Progenitor cell of endocrine pancreas (in vitro differentiated cells): ENCODE data around the gene GPR35. TPM values are rescaled to one million over a fixed set of nuclear protein-coding genes. Genes with fewer than 3 reads are reported as not detected.

Experiments
- DNase-seq: peaks from one replicate; pipeline ENCODE4 v3.0.0; 2021; ENCODE audit warnings: low spot score; ENCODE audit not compliant: unreplicated experiment
- H3K27ac Mint-ChIP-seq: 2 replicates; pipeline ENCODE4 v1.8.0; 2021; ENCODE audit warnings: mild to moderate bottlenecking, moderate library complexity, mixed read lengths
- H3K27me3 Mint-ChIP-seq: 2 replicates; pipeline ENCODE4 v1.8.0; 2021; ENCODE audit warnings: mixed read lengths
- H3K36me3 Mint-ChIP-seq: 2 replicates; pipeline ENCODE4 v1.8.0; 2022; ENCODE audit warnings: mixed read lengths; ENCODE audit not compliant: insufficient read depth
- H3K4me1 Mint-ChIP-seq: 2 replicates; pipeline ENCODE4 v1.8.0; 2021; ENCODE audit warnings: low read depth, mixed read lengths
- H3K4me3 Mint-ChIP-seq: 2 replicates; pipeline ENCODE4 v1.8.0; 2021; ENCODE audit warnings: low read depth, mild to moderate bottlenecking, moderate library complexity, mixed read lengths
- H3K9me3 Mint-ChIP-seq: 2 replicates; pipeline ENCODE4 v1.8.0; 2021; ENCODE audit warnings: low read depth, mixed read lengths
- total RNA-seq: library from RNA; stranded (reverse); gene quantifications from 2 replicates; pipeline ENCODE4 v1.2.1, GENCODE V29; 2021
- TF ChIP-seq, protein P1 (sequence below): fragments of 200-600 bp; sonication (generic); IDR thresholded peaks from one replicate; pipeline ENCODE4 v1.5.0; 2021; ENCODE audit warnings: antibody characterized with exemption, mild to moderate bottlenecking; ENCODE audit not compliant: unreplicated experiment

GPR35 gene
- total RNA-seq, 1 donor from 2014 or later, result 6.5 TPM

DNA sequence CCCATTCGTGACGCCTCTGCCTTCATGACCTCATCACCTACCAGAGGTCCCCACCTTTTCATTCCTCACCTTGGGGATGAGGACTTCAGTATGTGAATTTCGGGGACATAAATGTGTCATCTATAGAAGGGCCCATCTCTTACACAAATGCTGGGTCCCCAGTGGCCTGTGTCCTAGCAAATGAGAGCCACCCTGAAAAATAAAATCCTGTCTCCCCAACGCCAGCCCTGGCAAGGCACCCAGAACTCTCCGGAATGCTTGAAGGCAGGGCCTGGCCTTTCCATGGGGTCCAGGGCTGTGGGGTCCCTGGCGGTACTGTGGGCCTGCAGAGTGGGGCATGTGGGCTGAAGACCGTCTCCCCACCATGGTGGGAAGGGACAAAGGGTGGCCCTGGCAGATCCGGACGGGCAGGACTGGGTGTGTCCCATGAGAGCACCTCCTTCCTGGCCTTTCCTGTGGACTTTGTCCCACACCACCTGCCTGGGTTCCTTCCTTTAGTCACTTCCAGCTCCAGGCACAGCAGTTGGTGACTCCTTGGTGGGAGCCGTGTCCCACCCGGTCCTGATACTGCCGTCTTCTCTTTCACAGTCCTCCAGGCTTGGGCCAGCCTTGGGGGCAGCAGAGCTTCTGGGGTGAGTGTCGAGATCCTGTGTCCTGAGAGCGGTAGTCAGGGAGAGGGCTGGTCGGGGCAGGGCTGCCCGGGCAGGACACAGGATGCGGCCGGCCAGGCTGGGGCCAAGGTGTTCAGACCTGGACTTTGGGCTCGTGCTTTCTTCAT lies 20.2 kb upstream of the GPR35 start:
- TF ChIP-seq, protein P1, sequence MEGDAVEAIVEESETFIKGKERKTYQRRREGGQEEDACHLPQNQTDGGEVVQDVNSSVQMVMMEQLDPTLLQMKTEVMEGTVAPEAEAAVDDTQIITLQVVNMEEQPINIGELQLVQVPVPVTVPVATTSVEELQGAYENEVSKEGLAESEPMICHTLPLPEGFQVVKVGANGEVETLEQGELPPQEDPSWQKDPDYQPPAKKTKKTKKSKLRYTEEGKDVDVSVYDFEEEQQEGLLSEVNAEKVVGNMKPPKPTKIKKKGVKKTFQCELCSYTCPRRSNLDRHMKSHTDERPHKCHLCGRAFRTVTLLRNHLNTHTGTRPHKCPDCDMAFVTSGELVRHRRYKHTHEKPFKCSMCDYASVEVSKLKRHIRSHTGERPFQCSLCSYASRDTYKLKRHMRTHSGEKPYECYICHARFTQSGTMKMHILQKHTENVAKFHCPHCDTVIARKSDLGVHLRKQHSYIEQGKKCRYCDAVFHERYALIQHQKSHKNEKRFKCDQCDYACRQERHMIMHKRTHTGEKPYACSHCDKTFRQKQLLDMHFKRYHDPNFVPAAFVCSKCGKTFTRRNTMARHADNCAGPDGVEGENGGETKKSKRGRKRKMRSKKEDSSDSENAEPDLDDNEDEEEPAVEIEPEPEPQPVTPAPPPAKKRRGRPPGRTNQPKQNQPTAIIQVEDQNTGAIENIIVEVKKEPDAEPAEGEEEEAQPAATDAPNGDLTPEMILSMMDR, result no peak
- Mint-ChIP-seq H3K4me3 (no peak overlapping the region), H3K36me3 (no peaks in the 10 kb centered on the region), H3K4me1 (peaks cover 5% of the 10 kb centered on the region), H3K27ac (no peak overlapping the region), H3K27me3 (no peaks in the 10 kb centered on the region), H3K9me3 (no peaks in the 10 kb centered on the region)
- DNase-seq, result no peak

GRCh38 chr2:240605867-240606743 lies 19.2 kb upstream of the GPR35 start:
- Mint-ChIP-seq H3K27me3 (no peaks in the 10 kb centered on the region), H3K4me1 (peaks cover 5% of the 10 kb centered on the region), H3K36me3 (no peaks in the 10 kb centered on the region), H3K27ac (no peak overlapping the region), H3K9me3 (no peaks in the 10 kb centered on the region), H3K4me3 (no peak overlapping the region)
- TF ChIP-seq, protein P1, result no peak
- no peak for DNase-seq

- no peaks in the 10 kb centered on the region for H3K27me3 Mint-ChIP-seq
- H3K27ac Mint-ChIP-seq, result no peak overlapping the region
- H3K9me3 Mint-ChIP-seq, result peaks cover 1% of the 10 kb centered on the region
- peaks cover 9% of the 10 kb centered on the region for H3K36me3 Mint-ChIP-seq
- no peak overlapping the region for H3K4me3 Mint-ChIP-seq
- TF ChIP-seq, protein P1, result no peak
- no peaks in the 10 kb centered on the region for H3K4me1 Mint-ChIP-seq
- DNase-seq, result no peak
Observed at GRCh38 chr2:240611601-240612210, 13.6 kb upstream of the GPR35 start.

- TF ChIP-seq, protein P1, result no peak
- no peak for DNase-seq
- Mint-ChIP-seq H3K4me3 (no peak overlapping the region), H3K36me3 (peaks cover 17% of the 10 kb centered on the region), H3K4me1 (no peaks in the 10 kb centered on the region), H3K27me3 (no peaks in the 10 kb centered on the region), H3K27ac (no peak overlapping the region), H3K9me3 (peaks cover 13% of the 10 kb centered on the region)
Observed at GRCh38 chr2:240613781-240614180, 11.5 kb upstream of the GPR35 start.

- Mint-ChIP-seq H3K36me3 (peaks cover 22% of the 10 kb centered on the region), H3K27me3 (no peaks in the 10 kb centered on the region), H3K27ac (no peak overlapping the region), H3K4me1 (no peaks in the 10 kb centered on the region), H3K4me3 (no peak overlapping the region), H3K9me3 (peaks cover 14% of the 10 kb centered on the region)
- TF ChIP-seq, protein P1, result no peak
- DNase-seq, result no peak
Observed at GRCh38 chr2:240614391-240614790, 10.9 kb upstream of the GPR35 start.
